Erythroblast (primary cell): ENCODE results near the gene ARL8B.

ENCODE experiments used
- GATA1 ChIP-seq: IDR thresholded peaks from 2 replicates; pipeline ENCODE4 v1.6.1; 2011; ENCODE audit warnings: low read depth, mild to moderate bottlenecking, control low read depth, low read length, moderate library complexity
- POLR2A ChIP-seq: IDR thresholded peaks from 2 replicates; pipeline ENCODE4 v1.6.1; 2011; ENCODE audit warnings: mild to moderate bottlenecking, low read length

DNA sequence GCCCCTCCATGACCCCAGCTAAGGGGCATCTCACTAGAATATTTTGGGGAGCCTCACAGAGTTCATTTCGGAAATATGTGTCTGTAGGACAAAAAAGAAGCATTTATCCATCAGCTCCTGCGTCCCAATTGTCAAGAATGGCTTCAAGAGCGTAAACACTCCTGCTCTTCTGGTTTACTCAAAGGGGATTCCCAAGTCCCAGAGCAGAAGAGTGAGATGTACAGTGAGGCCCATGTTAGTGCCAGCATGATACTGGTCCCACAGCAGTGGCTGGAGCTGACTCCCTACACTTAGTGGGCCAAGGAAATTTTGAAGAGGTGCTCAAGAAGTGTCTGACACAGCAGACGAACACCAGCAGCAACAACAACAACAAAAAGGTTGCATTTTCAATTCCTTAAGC lies 34.9 kb upstream of the ARL8B start:
- TF ChIP-seq POLR2A (no peak), GATA1 (no peak)
